K562 (cell line): Measurements from ENCODE around the gene RDH13. TPM values are rescaled to one million over a fixed set of nuclear protein-coding genes. Genes with fewer than 3 reads are reported as not detected.

Experiments
- E2F6 ChIP-seq, 2 experiments: IDR thresholded peaks; 2 replicates each; pipeline ENCODE4 v1.6.1; 2011; ENCODE audit warnings: borderline replicate concordance in 1 of 2, control low read depth in 1 of 2, low read depth in 1 of 2, low read length in 1 of 2, mild to moderate bottlenecking in 1 of 2, mixed read lengths in 1 of 2, moderate library complexity in 1 of 2; ENCODE audit not compliant: insufficient read depth in 1 of 2, insufficient read length in 1 of 2, poor library complexity in 1 of 2, severe bottlenecking in 1 of 2; ENCODE audit errors: extremely low read depth in 1 of 2
- EHMT2 ChIP-seq: fragments of 450-650 bp; IDR thresholded peaks from 2 replicates; pipeline ENCODE4 v1.6.1; 2018; ENCODE audit warnings: antibody characterized with exemption
- ILF3 ChIP-seq: fragments of 450-650 bp; IDR thresholded peaks from 2 replicates; pipeline ENCODE4 v1.6.1; 2018; ENCODE audit warnings: antibody characterized with exemption, mild to moderate bottlenecking, moderate library complexity, borderline replicate concordance
- KHSRP ChIP-seq: fragments of 450-650 bp; IDR thresholded peaks from 2 replicates; pipeline ENCODE4 v1.6.1; 2017
- MYNN ChIP-seq, 2 experiments: sonication (generic); formaldehyde crosslinking in 1 of 2; IDR thresholded peaks; 2 replicates each; pipeline versions ENCODE4 v1.5.0 to v1.6.1; 2016 to 2020; ENCODE audit warnings: antibody characterized with exemption in 1 of 2, missing genetic modification reagents in 1 of 2
- POLR2G ChIP-seq: fragments of 200-400 bp; formaldehyde crosslinking; IDR thresholded peaks from 2 replicates; pipeline ENCODE4 v1.6.1; 2017; ENCODE audit warnings: low read depth, mild to moderate bottlenecking, antibody characterized with exemption, low read length, moderate library complexity
- POLR3G ChIP-seq: IDR thresholded peaks from 2 replicates; pipeline ENCODE4 v1.6.1; 2011; ENCODE audit not compliant: insufficient read length, insufficient replicate concordance; ENCODE audit errors: extremely low read depth
- SLC30A9 ChIP-seq: fragments of 250-450 bp; sonication (Bioruptor Pico); IDR thresholded peaks from 2 replicates; pipeline ENCODE4 v1.8.0; 2022; ENCODE audit warnings: mild to moderate bottlenecking, moderate library complexity
- SMARCA4 ChIP-seq: fragments of 450-650 bp; IDR thresholded peaks from 2 replicates; pipeline ENCODE4 v1.6.1; 2016
- TEAD4 ChIP-seq, 2 experiments: sonication (generic) in 1 of 2; formaldehyde crosslinking in 1 of 2; IDR thresholded peaks; 2 replicates each; pipeline versions ENCODE4 v1.6.1 to v1.8.0; 2012 to 2022; ENCODE audit warnings: borderline replicate concordance in 1 of 2, inconsistent platforms in 1 of 2, low read length in 1 of 2, mild to moderate bottlenecking in 1 of 2, missing genetic modification reagents in 1 of 2
- ZKSCAN1 ChIP-seq: fragments of 150-350 bp; IDR thresholded peaks from 2 replicates; pipeline ENCODE4 v1.6.1; 2016; ENCODE audit warnings: low read depth, low read length
- ZNF174 ChIP-seq: fragments of 250-450 bp; sonication (Bioruptor Pico); IDR thresholded peaks from 2 replicates; pipeline ENCODE4 v1.4.0; 2020; ENCODE audit warnings: mild to moderate bottlenecking
- ZNF197 ChIP-seq: fragments of 200-800 bp; sonication (Bioruptor generic); IDR thresholded peaks from 2 replicates; pipeline ENCODE4 v1.6.1; 2016; ENCODE audit warnings: low read depth, missing genetic modification characterization, missing compliant biosample characterization
- ZNF354B ChIP-seq: fragments of 250-450 bp; sonication (Bioruptor Pico); IDR thresholded peaks from 2 replicates; pipeline ENCODE4 v1.4.0; 2020
- ZNF445 ChIP-seq: fragments of 250-450 bp; sonication (Bioruptor Pico); IDR thresholded peaks from 2 replicates; pipeline ENCODE4 v1.4.0; 2020; ENCODE audit warnings: low read depth, mild to moderate bottlenecking, moderate library complexity
- polyA plus RNA-seq, 8 experiments: library from polyadenylated mRNA; depleted of rRNA in 4 of 8; stranded (reverse) in 5 of 8; unstranded in 3 of 8; fragments of >200 nt; fragmentation: Nextera tagmentation in 2 of 8; fragmentation: Illumina TruSeq in 1 of 8; extraction: Ambion mirVana in 2 of 8; extraction: Trizol in 1 of 8; gene quantifications; 2 replicates each; pipeline versions ENCODE4 v1.2.1 to v1.2.3, GENCODE V29; 2011 to 2014; ENCODE audit warnings: inconsistent platforms in 1 of 8, missing spikeins in 1 of 8
- total RNA-seq, 7 experiments: library from RNA; depleted of rRNA in 6 of 7; stranded (reverse); fragments of >200 nt in 6 of 7; fragmentation: Illumina TruSeq in 2 of 7; extraction: Trizol in 2 of 7; gene quantifications; 2 replicates each; pipeline versions ENCODE4 v1.2.1 to v1.2.3, GENCODE V29; 2011 to 2021; ENCODE audit warnings: low replicate concordance in 1 of 7
- TF ChIP-seq, protein P1 (sequence below): fragments of 450-650 bp; IDR thresholded peaks from 2 replicates; pipeline ENCODE4 v1.6.1; 2016; ENCODE audit warnings: low read depth
- TF ChIP-seq, protein P2 (sequence below): fragments of 450-650 bp; formaldehyde crosslinking; conservative IDR thresholded peaks from 2 replicates; pipeline ENCODE4 v1.4.0; 2022; ENCODE audit warnings: mild to moderate bottlenecking, missing genetic modification characterization

RDH13 gene
- total and polyA plus RNA-seq, 9 of the 15 experiments (the other 6 are each of a cell fraction or from before 2014, with no cell fraction given), result 7.5 to 70.3 (median 39.5) TPM

- TF ChIP-seq, protein P1, sequence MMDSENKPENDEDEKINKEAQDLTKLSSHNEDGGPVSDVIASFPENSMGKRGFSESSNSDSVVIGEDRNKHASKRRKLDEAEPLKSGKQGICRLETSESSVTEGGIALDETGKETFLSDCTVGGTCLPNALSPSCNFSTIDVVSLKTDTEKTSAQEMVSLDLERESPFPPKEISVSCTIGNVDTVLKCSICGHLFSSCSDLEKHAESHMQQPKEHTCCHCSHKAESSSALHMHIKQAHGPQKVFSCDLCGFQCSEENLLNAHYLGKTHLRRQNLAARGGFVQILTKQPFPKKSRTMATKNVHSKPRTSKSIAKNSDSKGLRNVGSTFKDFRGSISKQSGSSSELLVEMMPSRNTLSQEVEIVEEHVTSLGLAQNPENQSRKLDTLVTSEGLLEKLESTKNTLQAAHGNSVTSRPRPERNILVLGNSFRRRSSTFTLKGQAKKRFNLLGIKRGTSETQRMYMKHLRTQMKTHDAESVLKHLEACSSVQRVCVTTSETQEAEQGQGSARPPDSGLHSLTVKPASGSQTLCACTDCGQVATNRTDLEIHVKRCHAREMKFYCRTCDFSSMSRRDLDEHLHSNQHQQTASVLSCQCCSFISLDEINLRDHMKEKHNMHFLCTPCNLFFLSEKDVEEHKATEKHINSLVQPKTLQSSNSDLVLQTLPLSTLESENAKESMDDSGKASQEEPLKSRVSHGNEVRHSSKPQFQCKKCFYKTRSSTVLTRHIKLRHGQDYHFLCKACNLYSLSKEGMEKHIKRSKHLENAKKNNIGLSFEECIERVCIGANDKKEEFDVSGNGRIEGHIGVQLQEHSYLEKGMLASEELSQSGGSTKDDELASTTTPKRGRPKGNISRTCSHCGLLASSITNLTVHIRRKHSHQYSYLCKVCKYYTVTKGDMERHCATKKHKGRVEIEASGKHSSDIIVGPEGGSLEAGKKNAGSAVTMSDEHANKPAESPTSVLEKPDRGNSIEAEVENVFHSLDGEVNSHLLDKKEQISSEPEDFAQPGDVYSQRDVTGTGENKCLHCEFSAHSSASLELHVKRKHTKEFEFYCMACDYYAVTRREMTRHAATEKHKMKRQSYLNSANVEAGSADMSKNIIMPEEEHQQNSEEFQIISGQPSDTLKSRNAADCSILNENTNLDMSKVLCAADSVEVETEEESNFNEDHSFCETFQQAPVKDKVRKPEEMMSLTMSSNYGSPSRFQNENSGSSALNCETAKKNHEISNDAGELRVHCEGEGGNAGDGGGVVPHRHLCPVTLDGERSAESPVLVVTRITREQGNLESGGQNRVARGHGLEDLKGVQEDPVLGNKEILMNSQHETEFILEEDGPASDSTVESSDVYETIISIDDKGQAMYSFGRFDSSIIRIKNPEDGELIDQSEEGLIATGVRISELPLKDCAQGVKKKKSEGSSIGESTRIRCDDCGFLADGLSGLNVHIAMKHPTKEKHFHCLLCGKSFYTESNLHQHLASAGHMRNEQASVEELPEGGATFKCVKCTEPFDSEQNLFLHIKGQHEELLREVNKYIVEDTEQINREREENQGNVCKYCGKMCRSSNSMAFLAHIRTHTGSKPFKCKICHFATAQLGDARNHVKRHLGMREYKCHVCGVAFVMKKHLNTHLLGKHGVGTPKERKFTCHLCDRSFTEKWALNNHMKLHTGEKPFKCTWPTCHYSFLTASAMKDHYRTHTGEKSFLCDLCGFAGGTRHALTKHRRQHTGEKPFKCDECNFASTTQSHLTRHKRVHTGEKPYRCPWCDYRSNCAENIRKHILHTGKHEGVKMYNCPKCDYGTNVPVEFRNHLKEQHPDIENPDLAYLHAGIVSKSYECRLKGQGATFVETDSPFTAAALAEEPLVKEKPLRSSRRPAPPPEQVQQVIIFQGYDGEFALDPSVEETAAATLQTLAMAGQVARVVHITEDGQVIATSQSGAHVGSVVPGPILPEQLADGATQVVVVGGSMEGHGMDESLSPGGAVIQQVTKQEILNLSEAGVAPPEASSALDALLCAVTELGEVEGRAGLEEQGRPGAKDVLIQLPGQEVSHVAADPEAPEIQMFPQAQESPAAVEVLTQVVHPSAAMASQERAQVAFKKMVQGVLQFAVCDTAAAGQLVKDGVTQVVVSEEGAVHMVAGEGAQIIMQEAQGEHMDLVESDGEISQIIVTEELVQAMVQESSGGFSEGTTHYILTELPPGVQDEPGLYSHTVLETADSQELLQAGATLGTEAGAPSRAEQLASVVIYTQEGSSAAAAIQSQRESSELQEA, result no peak
- TF ChIP-seq KHSRP (no peak), ZNF174 (CRISPR knock-in tag) (no peak), ZNF197 (CRISPR knock-in tag) (no peak), SLC30A9 (CRISPR knock-in tag) (no peak), E2F6 (IDR thresholded peaks at IDR 0.05; ENCODE audit: borderline replicate concordance in 1 of 2, extremely low read depth in 1 of 2, insufficient read depth in 1 of 2, insufficient read length in 1 of 2, low read depth in 1 of 2, low read length in 1 of 2, poor library complexity in 1 of 2, severe bottlenecking in 1 of 2) (no peak), ZNF445 (CRISPR knock-in tag) (no peak), ZKSCAN1 (no peak), SMARCA4 (no peak), ZNF354B (CRISPR knock-in tag) (no peak), TEAD4 (IDR thresholded peaks at IDR 0.05; ENCODE audit: low read length) (no peak), TEAD4 (CRISPR knock-in tag; IDR thresholded peaks at IDR 0.05; ENCODE audit: borderline replicate concordance) (no peak), MYNN (IDR thresholded peaks at IDR 0.05) (peak; percentile 54; the same call in 1 of the 2 replicates), MYNN (CRISPR knock-in tag; IDR thresholded peaks at IDR 0.05) (no peak), POLR3G (no peak), ILF3 (no peak), POLR2G (peak; percentile 47; the same call in 1 of the 2 replicates), EHMT2 (no peak)
- TF ChIP-seq, protein P2, sequence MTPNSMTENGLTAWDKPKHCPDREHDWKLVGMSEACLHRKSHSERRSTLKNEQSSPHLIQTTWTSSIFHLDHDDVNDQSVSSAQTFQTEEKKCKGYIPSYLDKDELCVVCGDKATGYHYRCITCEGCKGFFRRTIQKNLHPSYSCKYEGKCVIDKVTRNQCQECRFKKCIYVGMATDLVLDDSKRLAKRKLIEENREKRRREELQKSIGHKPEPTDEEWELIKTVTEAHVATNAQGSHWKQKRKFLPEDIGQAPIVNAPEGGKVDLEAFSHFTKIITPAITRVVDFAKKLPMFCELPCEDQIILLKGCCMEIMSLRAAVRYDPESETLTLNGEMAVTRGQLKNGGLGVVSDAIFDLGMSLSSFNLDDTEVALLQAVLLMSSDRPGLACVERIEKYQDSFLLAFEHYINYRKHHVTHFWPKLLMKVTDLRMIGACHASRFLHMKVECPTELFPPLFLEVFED (CRISPR knock-in tag), result no peak
- TF ChIP-seq, all 486 proteins: peak for 8
Observed at GRCh38 chr19:55053735-55054134, 9.2 kb downstream of the RDH13 start (continued).
